Pons (tissue), 1 donor: ENCODE measurements around the gene FGD4.

Experiments
- DNase-seq: peaks from one replicate; pipeline ENCODE4 v3.0.0-alpha.2; 2016; ENCODE audit warnings: low spot score

The FGD4 gene

GRCh38 chr12:32679920-32680237, 280.5 kb downstream of the FGD4 start:
- DNase-seq: peak; percentile 31

GRCh38 chr12:32680787-32681186, 281.4 kb downstream of the FGD4 start:
- no peak for DNase-seq

DNA sequence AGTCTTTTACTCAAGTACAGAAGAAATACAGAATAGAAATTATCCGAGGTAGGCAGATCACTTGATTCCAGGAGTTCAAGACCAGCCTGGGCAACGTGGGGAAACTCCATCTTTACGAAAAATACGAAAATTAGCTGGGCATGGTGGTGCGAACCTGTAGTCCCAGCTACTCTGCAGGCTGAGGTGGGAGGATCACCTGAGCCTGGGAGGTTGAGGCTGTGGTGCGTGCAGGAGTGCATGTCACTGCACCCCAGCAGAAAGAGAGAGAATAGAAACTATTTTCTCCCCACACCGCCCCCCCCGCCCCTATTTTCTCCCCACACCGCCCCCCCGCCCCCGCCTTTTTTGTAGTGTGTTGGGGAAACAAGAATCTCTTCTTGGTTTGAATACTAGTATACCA, 281.9 kb downstream of the FGD4 start:
- DNase-seq: no peak

- no peak for DNase-seq
Measured at GRCh38 chr12:32686340-32686739, 287.0 kb downstream of the FGD4 start.

DNA sequence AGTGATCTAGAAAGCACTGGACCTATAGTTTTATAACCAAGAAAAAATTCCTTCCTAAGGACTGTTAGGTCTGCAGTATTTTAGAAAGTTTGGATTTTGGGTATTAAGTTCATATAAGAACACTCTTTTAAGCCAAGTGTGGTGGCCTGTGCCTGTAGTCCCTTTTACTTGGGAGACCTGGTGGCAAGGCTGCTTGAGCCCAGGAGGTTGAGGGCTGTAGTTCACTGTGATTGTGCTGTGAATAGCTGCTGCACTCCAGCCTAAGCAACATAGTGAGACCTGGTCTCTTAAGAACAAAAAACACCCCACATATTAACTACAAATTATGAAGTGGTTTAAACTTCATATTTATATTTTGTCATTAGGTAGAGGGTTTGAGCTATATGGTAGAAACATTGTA, 289.4 kb downstream of the FGD4 start:
- no peak for DNase-seq

DNA sequence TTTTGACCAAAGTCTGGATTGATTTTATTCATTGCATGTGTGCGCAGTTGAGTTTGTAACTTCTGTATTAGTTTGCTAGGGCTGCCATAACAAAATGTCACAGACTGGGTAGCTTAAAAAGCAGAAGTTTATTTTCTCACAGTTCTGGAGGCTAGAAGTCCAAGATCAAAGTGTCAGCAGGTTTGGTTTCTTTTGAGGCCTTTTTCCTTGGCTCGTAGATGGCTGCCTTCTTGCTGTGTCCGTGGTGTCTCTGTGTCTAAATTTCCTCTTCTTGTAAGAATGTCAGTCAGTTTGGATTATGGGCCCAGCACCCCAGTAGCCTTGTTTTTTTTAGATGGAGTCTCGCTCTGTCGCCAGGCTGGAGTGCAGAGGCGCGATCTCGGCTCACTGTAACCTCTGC, 291.6 kb downstream of the FGD4 start:
- no peak for DNase-seq

DNA sequence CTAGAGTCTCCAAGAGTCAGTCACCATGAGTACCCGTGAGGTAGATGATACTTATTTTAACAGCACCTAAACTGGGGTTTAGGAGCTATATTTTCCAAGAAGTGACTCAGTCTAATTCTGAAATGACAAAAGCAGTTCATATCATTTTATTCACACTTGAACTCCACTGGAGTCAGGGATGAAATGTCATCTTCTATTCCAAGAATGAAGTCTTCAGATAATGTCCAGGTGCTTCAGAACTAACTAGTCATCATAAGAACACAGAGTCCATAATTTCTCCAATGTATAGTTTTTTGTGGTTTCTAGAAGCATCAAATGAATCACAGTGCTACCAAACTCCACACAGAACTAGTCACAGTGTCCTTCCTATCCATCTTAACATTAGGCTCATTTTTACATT, 293.0 kb downstream of the FGD4 start:
- DNase-seq: no peak

GRCh38 chr12:32693036-32693435, 293.7 kb downstream of the FGD4 start:
- DNase-seq: no peak
